Measurements from ENCODE around the gene UGDH.

Gene UGDH

GRCh38 chr4:39453738-39454137, 73.5 kb downstream of the UGDH start:
- peaks cover 69% of the 10 kb centered on the region for H3K4me1 Mint-ChIP-seq
- peak overlapping the region in 1 of 2 donors; percentile 92 for H3K27ac Mint-ChIP-seq
- H3K9me3 Mint-ChIP-seq: no peaks in the 10 kb centered on the region
- ATAC-seq: no peak
- no peaks in the 10 kb centered on the region for H3K27me3 Mint-ChIP-seq
- H3K4me3 Mint-ChIP-seq: no peak overlapping the region
- DNase-seq: no peak

- Mint-ChIP-seq H3K4me1 (peaks cover 69% of the 10 kb centered on the region), H3K27ac (peak overlapping the region in 1 of 2 donors; percentile 92), H3K27me3 (no peaks in the 10 kb centered on the region), H3K4me3 (no peak overlapping the region), H3K9me3 (no peaks in the 10 kb centered on the region)
- ATAC-seq: no peak
- no peak for DNase-seq
Observed at GRCh38 chr4:39452860-39453587, 74.2 kb downstream of the UGDH start.

GRCh38 chr4:39452153-39452859, 74.9 kb downstream of the UGDH start:
- H3K27me3 Mint-ChIP-seq: no peaks in the 10 kb centered on the region
- DNase-seq (no peak), ATAC-seq (no peak)
- no peak overlapping the region for H3K4me3 Mint-ChIP-seq
- no peaks in the 10 kb centered on the region for H3K9me3 Mint-ChIP-seq
- no peak overlapping the region for H3K27ac Mint-ChIP-seq
- H3K4me1 Mint-ChIP-seq: peaks cover 72% of the 10 kb centered on the region

GRCh38 chr4:39451423-39452023, 75.7 kb downstream of the UGDH start:
- DNase-seq (no peak), ATAC-seq (no peak)
- no peak overlapping the region for H3K27ac Mint-ChIP-seq
- H3K27me3 Mint-ChIP-seq: no peaks in the 10 kb centered on the region
- peaks cover 68% of the 10 kb centered on the region for H3K4me1 Mint-ChIP-seq
- no peak overlapping the region for H3K4me3 Mint-ChIP-seq
- H3K9me3 Mint-ChIP-seq: no peaks in the 10 kb centered on the region

GRCh38 chr4:39450618-39451017, 76.6 kb downstream of the UGDH start:
- no peak for ATAC-seq
- no peaks in the 10 kb centered on the region for H3K27me3 Mint-ChIP-seq
- H3K4me3 Mint-ChIP-seq: no peak overlapping the region
- peak overlapping the region in 1 of 2 donors; percentile 39 for H3K27ac Mint-ChIP-seq
- no peaks in the 10 kb centered on the region for H3K9me3 Mint-ChIP-seq
- no peak for DNase-seq
- H3K4me1 Mint-ChIP-seq: peaks cover 60% of the 10 kb centered on the region

All from stimulated activated naive CD8-positive, alpha-beta T cell treated with anti-CD3 and anti-CD28 coated beads, Interleukin-15, amount 100 ng/mL, for 72 hours (primary cell).